Activated CD4-positive, alpha-beta memory T cell treated with anti-CD3 and anti-CD28 coated beads for 36 hours (primary cell): Measurements from ENCODE around the gene SETD1A. TPM values are rescaled to one million over a fixed set of nuclear protein-coding genes. Genes with fewer than 3 reads are reported as not detected.
"Not testable (repeated sequence)": the region's sequence is repeated elsewhere in the genome, so short reads cannot be mapped to it uniquely, and the experiment has no call there.

ENCODE experiments used
- CTCF ChIA-PET: fragments of 350-600 bp; sonication (Branson Sonifier 250); formaldehyde crosslinking; loops from one replicate; lab custom pipeline; 2021; ENCODE audit warnings: antibody characterized with exemption, inconsistent platforms; lab: Charles Lee
- POLR2A ChIA-PET: fragments of 350-600 bp; sonication (Branson Sonifier 250); formaldehyde crosslinking; loops from one replicate; lab custom pipeline; 2021; ENCODE audit warnings: antibody characterized with exemption; lab: Charles Lee
- DNase-seq: peaks from one replicate; pipeline ENCODE4 v3.0.0-alpha.2; 2020
- H3K27ac Mint-ChIP-seq: one replicate; pipeline ENCODE4 v1.8.0; 2021; ENCODE audit warnings: mixed read lengths
- H3K27me3 Mint-ChIP-seq: one replicate; pipeline ENCODE4 v1.8.0; 2021; ENCODE audit warnings: mixed read lengths
- H3K36me3 Mint-ChIP-seq: one replicate; pipeline ENCODE4 v1.8.0; 2021; ENCODE audit warnings: mixed read lengths
- H3K4me1 Mint-ChIP-seq: one replicate; pipeline ENCODE4 v1.8.0; 2021; ENCODE audit warnings: low read depth, mixed read lengths
- H3K4me3 Mint-ChIP-seq: one replicate; pipeline ENCODE4 v1.8.0; 2021; ENCODE audit warnings: mild to moderate bottlenecking, mixed read lengths
- H3K9me3 Mint-ChIP-seq: one replicate; pipeline ENCODE4 v1.8.0; 2021; ENCODE audit warnings: mixed read lengths
- intact Hi-C: fragments of 100-400 bp; cut with micrococcal nuclease; formaldehyde crosslinking; loops from one replicate; pipeline ENCODE4 v1.15.1; 2023
- total RNA-seq, 2 experiments: library from RNA; stranded (reverse); gene quantifications; one replicate each; pipeline ENCODE4 v1.2.3, GENCODE V29; 2021

The SETD1A gene
- total RNA-seq, 2 experiments from 2014 or later, result 16.4 to 17.4 TPM

DNA sequence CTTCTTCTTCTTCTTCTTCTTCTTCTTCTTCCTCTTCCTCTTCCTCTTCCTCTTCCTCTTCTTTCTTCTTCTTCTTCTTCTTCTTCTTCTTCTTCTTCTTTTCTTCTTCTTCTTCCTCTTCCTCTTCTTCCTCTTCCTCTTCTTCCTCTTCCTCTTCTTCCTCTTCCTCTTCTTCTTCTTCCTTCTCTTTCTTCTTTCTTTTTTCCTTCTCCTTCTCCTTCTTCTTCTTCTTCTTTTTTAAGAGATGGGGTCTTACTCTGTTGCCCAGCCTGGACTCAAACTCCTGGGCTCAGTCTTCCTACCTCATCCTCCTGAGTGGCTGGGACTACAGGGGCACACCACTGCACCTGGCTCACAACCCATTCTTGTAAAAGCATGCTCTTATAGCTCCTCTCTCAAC, 55.7 kb downstream of the SETD1A start:
- H3K27ac Mint-ChIP-seq, H3K4me3 Mint-ChIP-seq, DNase-seq, CTCF ChIA-PET, H3K9me3 Mint-ChIP-seq, H3K36me3 Mint-ChIP-seq, POLR2A ChIA-PET, intact Hi-C loops: not testable (repeated sequence)
- H3K27me3 Mint-ChIP-seq, result peaks cover 18% of the 10 kb centered on the region
- peaks cover 14% of the 10 kb centered on the region for H3K4me1 Mint-ChIP-seq

DNA sequence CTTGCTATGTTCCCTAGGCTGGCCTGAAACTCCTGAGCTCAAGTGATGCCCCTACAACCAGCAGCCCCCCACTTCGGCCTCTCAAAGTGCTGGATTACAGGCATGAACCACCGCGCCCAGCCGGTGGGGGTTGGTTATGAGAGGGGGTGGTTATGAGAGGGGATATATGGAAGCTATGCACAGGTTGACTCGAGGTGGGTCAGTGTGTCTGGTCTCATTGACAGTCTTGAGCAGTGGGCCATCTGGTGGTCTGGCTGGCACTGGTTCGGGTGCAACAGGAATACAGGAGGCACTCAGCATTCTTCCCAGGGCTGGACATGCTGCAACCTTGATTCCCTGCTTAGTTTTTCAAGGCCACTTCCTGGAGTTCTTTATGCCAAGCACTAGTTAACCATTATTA, 58.5 kb downstream of the SETD1A start:
- H3K27me3 Mint-ChIP-seq, result peaks cover 15% of the 10 kb centered on the region
- no peaks in the 10 kb centered on the region for H3K36me3 Mint-ChIP-seq
- POLR2A ChIA-PET, result no interaction called here
- H3K27ac Mint-ChIP-seq, result no peak overlapping the region
- no peaks in the 10 kb centered on the region for H3K9me3 Mint-ChIP-seq
- no peak overlapping the region for H3K4me3 Mint-ChIP-seq
- no peak for DNase-seq
- intact Hi-C loops, result no loop called here
- H3K4me1 Mint-ChIP-seq, result peaks cover 6% of the 10 kb centered on the region
- CTCF ChIA-PET, result interaction anchor here (0.6 to 1.3 kb wide), 4 partner anchors 30 to 368 kb away, joined by 3 to 4 read pairs (median 4); no protein-coding TSS in a partner anchor

DNA sequence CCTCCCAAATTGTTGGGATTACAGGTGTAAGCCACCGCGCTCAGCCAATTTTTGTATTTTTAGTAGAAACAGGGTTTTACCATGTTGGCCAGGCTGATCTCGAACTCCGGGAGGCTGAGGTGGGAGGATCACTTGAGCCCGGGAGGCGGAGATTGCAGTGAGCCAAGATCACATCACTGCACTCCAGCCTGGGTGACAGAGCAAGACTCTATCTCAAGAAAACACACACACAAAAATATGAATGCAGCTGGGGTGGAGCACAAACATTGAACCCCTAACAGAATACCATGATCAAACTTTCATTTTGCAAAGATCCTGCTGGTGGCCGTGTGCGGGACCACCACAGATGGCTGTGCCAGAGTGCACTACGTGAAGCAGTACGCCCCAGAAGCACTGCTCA, 60.2 kb downstream of the SETD1A start:
- intact Hi-C loops, result not testable (repeated sequence)

DNA sequence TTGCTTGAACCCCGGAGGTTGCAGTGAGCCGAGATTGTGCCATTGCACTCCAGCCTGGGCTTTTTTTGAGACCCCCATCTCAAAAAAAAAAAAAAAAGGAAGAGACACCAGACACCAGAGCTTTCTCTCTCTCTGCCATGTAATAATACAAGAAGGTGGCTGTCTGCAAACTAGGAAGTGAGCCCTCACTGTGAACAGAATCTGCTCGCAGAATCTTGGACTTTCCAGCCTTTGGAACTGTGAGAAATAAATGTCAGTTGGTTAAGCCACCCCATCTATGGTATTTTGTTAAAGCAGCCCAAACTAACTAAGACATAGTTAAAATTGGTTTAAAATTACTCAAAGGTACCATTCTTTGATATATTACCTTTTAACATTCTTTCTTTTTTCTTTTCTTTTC, 63.0 kb downstream of the SETD1A start:
- intact Hi-C loops, result no loop called here
- ChIA-PET POLR2A (no interaction called here), CTCF (no interaction called here)
- peaks cover 2% of the 10 kb centered on the region for H3K27me3 Mint-ChIP-seq
- H3K4me3 Mint-ChIP-seq, result no peak overlapping the region
- H3K36me3 Mint-ChIP-seq, result no peaks in the 10 kb centered on the region
- no peaks in the 10 kb centered on the region for H3K9me3 Mint-ChIP-seq
- H3K4me1 Mint-ChIP-seq, result no peaks in the 10 kb centered on the region
- H3K27ac Mint-ChIP-seq, result no peak overlapping the region
- no peak for DNase-seq

More for the DNA sequence above, 60.2 kb downstream of the SETD1A start:
- H3K4me3 Mint-ChIP-seq, H3K27ac Mint-ChIP-seq, CTCF ChIA-PET, H3K4me1 Mint-ChIP-seq, H3K9me3 Mint-ChIP-seq, H3K36me3 Mint-ChIP-seq, DNase-seq, H3K27me3 Mint-ChIP-seq, POLR2A ChIA-PET: not testable (repeated sequence)

DNA sequence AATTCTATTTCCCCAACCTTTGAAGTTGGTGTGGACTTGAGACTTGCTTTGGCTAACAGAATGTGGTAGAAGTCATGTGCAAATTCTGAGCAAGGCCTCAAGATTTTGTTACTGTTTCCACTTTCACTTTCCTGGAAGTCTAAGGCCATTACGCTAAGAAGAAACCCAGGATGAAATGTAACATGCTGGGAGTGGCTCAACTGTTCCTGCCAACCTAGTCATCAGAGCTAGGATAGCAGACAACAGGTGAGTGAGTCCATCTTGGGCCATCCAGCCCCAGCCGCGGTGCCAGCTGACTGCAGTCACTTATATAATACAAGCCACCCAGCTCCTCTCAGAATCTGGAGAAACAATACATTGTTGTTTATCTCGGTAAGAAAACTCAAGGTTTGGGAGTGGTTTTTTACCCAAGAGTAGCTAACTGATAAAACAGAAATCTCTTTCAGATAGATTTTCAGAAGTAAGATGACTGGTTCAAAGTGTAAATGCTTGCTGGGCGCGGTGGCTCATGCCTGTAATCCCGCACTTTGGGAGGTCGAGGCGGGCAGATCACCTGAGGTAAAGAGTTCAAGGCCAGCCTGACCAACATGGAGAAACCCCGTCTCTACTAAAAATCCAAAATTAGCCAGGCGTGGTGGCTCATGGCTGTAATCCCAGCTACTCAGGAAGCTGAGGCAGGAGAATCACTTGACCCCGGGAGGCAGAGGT, 65.1 kb downstream of the SETD1A start:
- no peaks in the 10 kb centered on the region for H3K9me3 Mint-ChIP-seq
- intact Hi-C loops, result no loop called here
- DNase-seq, result no peak
- H3K4me3 Mint-ChIP-seq, result no peak overlapping the region
- POLR2A ChIA-PET, result no interaction called here
- no peaks in the 10 kb centered on the region for H3K27me3 Mint-ChIP-seq
- H3K27ac Mint-ChIP-seq, result no peak overlapping the region
- CTCF ChIA-PET, result interaction anchor here (0.6 kb wide), 1 partner anchor 38 kb away, joined by 3 read pairs; the partner anchor contains the start of gene HSD3B7
- H3K36me3 Mint-ChIP-seq, result no peaks in the 10 kb centered on the region
- H3K4me1 Mint-ChIP-seq, result no peaks in the 10 kb centered on the region

DNA sequence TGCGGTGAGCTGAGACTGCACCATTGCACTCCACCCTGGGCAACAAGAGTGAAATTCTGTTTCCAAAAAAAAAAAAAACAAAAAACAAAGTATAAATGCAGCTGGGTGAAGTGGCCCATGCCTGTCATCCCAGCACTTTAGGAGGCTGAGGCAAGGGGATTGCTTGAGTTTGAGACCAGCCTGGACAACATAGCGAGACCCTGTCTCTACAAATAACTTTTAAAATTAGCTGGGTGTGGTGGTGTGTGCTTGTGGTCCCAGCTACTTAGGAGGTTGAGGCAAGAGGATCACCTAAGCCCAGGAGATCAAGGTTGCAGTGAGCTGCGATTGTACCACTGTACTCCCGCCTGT, 65.7 kb downstream of the SETD1A start:
- CTCF ChIA-PET, result no interaction called here
- no peaks in the 10 kb centered on the region for H3K36me3 Mint-ChIP-seq
- H3K27ac Mint-ChIP-seq, result no peak overlapping the region
- intact Hi-C loops, result no loop called here
- DNase-seq, result no peak
- no peaks in the 10 kb centered on the region for H3K27me3 Mint-ChIP-seq
- H3K9me3 Mint-ChIP-seq, result no peaks in the 10 kb centered on the region
- POLR2A ChIA-PET, result no interaction called here
- H3K4me1 Mint-ChIP-seq, result no peaks in the 10 kb centered on the region
- no peak overlapping the region for H3K4me3 Mint-ChIP-seq

DNA sequence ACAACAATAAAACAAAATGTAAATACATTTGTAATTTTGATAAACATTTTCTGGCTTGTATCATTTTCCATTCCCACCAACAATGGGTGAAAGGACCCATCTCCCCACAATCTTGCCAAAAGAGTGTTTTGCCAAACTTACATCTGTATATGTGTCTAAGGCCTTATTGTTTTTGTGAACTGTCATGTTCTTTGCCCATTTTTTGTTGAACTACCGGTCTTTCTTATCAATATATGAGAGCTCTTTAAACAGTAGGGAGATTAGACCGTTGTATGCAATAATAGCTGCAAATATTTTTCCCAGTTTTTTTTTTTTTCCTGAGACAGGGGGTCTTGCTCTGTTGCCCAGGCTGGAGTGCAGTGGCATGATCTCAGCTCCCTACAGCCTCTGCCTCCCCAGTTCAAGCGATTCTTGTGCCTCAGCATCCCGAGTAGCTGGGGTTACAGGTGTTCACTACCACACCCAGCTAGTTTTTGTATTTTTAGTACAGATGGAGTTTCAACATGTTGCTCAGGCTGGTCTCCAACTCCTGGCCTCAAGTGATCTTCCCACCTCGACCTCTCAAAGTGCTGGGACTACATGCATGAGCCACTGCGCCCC, 66.2 kb downstream of the SETD1A start:
- ChIA-PET POLR2A (no interaction called here), CTCF (no interaction called here)
- H3K4me3 Mint-ChIP-seq, result no peak overlapping the region
- intact Hi-C loops, result no loop called here
- H3K4me1 Mint-ChIP-seq, result no peaks in the 10 kb centered on the region
- no peak overlapping the region for H3K27ac Mint-ChIP-seq
- no peaks in the 10 kb centered on the region for H3K9me3 Mint-ChIP-seq
- H3K36me3 Mint-ChIP-seq, result no peaks in the 10 kb centered on the region
- H3K27me3 Mint-ChIP-seq, result no peaks in the 10 kb centered on the region
- no peak for DNase-seq

DNA sequence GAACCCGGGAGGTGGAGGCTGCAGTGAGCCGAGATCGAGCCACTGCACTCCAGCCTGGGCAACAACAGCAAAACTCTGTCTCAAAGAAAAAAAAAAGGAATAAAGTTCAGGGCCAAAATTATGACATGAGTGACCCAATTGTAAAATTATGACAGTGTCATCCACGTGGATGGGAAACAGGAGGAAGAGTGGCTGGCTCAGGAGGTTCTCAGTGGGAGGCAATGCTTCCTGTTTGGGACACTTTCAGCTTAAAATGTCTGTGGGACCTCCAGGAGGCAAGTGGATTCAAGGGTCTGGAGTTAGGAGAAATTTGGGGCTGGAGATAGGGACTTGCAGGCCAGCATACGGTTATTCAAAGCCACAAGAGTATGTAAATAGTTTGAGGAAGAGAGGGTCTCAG, 67.8 kb downstream of the SETD1A start:
- CTCF ChIA-PET, result interaction anchor here (0.9 kb wide), 1 partner anchor 40 kb away, joined by 3 read pairs; the partner anchor contains the start of gene HSD3B7
- no peak overlapping the region for H3K27ac Mint-ChIP-seq
- no peak overlapping the region for H3K4me3 Mint-ChIP-seq
- H3K36me3 Mint-ChIP-seq, result no peaks in the 10 kb centered on the region
- DNase-seq, result no peak
- intact Hi-C loops, result no loop called here
- H3K9me3 Mint-ChIP-seq, result no peaks in the 10 kb centered on the region
- POLR2A ChIA-PET, result no interaction called here
- no peaks in the 10 kb centered on the region for H3K27me3 Mint-ChIP-seq
- H3K4me1 Mint-ChIP-seq, result no peaks in the 10 kb centered on the region

DNA sequence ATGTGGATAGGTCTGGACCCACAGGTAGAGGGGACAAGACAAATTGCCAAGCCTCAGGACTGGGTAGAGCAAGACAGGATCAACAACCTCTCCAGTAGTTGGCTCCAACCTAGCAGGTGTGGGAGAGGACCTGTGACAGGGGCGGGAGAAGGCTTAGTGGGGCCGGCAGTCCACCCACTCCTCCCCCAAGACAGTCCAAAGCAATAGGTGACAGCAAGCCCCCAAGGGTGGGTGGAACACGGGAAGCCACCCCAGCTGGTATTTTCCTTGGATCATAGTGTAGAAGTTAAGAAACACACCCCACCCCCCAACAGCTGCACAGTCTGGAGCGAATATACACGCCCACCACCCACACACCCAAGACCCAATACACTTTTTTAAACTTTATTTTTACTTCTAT, 71.7 kb downstream of the SETD1A start:
- ChIA-PET CTCF (interaction anchor here (1.0 kb wide), 1 partner anchor 216 kb away, joined by 3 read pairs; no protein-coding TSS in a partner anchor), POLR2A (no interaction called here)
- no peaks in the 10 kb centered on the region for H3K9me3 Mint-ChIP-seq
- H3K4me3 Mint-ChIP-seq, result no peak overlapping the region
- no peak for DNase-seq
- H3K27me3 Mint-ChIP-seq, result no peaks in the 10 kb centered on the region
- peaks cover 3% of the 10 kb centered on the region for H3K36me3 Mint-ChIP-seq
- H3K4me1 Mint-ChIP-seq, result peaks cover 11% of the 10 kb centered on the region
- intact Hi-C loops, result no loop called here
- no peak overlapping the region for H3K27ac Mint-ChIP-seq

DNA sequence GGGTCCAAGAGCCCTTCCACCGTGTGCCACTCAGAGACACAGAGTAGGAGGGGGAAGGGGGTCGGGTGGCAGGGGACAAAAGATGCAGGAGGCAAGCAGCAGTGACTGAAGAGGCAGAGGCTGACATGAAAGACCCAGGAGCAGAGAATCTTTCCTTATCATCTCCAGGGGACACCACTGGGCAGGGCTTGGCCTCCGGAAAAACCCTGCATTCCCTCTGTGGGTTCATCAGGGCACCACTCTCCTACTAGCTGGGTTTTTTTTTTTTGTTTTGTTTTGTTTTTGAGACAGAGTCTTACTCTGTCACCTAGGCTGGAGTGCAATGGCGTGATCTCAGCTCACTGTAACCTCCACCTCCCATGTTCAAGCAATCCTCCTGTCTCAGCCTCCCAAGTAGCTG, 73.7 kb downstream of the SETD1A start:
- Mint-ChIP-seq H3K4me3 (no peak overlapping the region), H3K27ac (no peak overlapping the region), H3K9me3 (no peaks in the 10 kb centered on the region), H3K27me3 (no peaks in the 10 kb centered on the region), H3K4me1 (peaks cover 16% of the 10 kb centered on the region), H3K36me3 (peaks cover 4% of the 10 kb centered on the region)
- intact Hi-C loops, result loop anchor here (5.0 kb wide), 2 partner anchors 76 to 284 kb away; partner anchors contain the start of genes BCKDK and PHKG2
- no peak for DNase-seq
- ChIA-PET CTCF (interaction anchor here (1.5 to 1.6 kb wide), 2 partner anchors 47 to 111 kb away, joined by 3 to 5 read pairs; partner anchors contain the start of gene HSD3B7), POLR2A (no interaction called here)

DNA sequence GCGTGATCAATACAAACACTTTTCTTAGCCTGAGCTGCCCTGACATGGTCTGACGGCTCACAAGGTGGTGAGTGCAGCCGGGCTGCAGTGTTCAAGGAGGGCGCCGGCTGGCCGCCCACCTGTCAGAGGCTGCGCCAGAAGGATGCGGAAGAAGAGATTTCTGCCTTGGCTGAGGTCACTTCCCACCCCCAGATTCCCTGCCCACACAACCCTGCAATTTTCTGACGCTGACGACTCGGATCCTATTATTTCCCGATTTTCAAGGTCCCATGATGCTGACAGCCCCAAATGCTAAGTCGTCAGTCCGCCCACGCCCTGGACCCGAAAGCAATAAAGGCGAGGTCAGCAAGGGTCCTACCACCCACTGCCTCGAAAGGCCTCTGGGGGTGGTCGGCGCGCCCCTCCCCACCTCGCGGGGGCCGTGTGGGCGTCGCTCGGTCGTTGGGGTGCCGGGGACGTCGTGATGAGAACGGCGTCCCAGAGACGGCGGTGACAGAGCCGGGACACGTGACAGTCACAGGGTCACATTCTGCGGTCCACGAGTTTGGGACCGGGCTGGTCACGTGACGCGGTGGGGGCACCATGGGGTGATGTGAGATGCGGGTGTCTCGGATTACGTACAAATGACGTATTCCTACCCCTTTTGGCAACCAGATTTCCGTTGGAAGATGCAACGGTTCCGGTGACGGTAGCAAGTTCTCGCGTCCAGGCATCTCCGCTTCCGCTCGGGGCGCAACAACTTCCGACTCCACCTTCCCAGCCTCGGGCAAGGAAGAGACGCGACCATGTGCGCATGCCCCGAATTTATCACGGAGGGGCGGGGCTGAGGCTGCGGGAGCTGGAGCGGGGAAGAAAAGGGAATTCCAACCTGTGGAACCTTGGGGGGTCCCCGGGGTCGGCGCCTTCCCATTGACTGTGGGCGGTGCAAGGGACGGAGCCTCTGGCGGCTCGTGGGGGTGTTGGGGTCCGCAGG, 75.5 kb downstream of the SETD1A start, which contains the start of gene STX4:
Gene STX4 (plus strand): TSS at position 823 of the 973 bp plus-strand sequence. CDS start 248 bp downstream, outside the sequence.
- POLR2A ChIA-PET, result interaction anchor here (1.0 kb wide), 1 partner anchor 41 kb away, joined by 5 read pairs; the partner anchor contains the start of genes ZNF646 and ZNF668
- Mint-ChIP-seq H3K4me3 (peak within 1 kb of the TSS; percentile 95), H3K36me3 (peaks cover 9% of the 10 kb centered on the region), H3K27ac (peak within 1 kb of the TSS; percentile 93), H3K9me3 (no peaks in the 10 kb centered on the region), H3K4me1 (peaks cover 16% of the 10 kb centered on the region), H3K27me3 (no peaks in the 10 kb centered on the region)
- CTCF ChIA-PET, result interaction anchor here (1.0 to 1.6 kb wide), 3 partner anchors 48 to 110 kb away, joined by 3 to 7 read pairs (median 3); partner anchors contain the start of gene HSD3B7
- peak; percentile 99 for DNase-seq
- intact Hi-C loops, result loop anchor here (1.0 to 5.0 kb wide), 5 partner anchors 36 to 286 kb away; partner anchors contain the start of genes BCKDK, PHKG2, ZNF646 and ZNF668
